AG09319 (cell line): ENCODE measurements around the gene PDK2.

ENCODE experiments used
- DNase-seq: peaks from one replicate; pipeline ENCODE4 v3.0.0-alpha.2; 2010; ENCODE audit warnings: low read depth; ENCODE audit errors: extremely low read depth
- TF ChIP-seq, protein P1 (sequence below): IDR thresholded peaks from 2 replicates; pipeline ENCODE4 v1.5.1; 2011; ENCODE audit warnings: low read depth, mild to moderate bottlenecking, inconsistent platforms, low read length, moderate library complexity

Gene PDK2

GRCh38 chr17:50118076-50118827, 23.1 kb downstream of the PDK2 start:
- no peak for DNase-seq
- TF ChIP-seq, protein P1, sequence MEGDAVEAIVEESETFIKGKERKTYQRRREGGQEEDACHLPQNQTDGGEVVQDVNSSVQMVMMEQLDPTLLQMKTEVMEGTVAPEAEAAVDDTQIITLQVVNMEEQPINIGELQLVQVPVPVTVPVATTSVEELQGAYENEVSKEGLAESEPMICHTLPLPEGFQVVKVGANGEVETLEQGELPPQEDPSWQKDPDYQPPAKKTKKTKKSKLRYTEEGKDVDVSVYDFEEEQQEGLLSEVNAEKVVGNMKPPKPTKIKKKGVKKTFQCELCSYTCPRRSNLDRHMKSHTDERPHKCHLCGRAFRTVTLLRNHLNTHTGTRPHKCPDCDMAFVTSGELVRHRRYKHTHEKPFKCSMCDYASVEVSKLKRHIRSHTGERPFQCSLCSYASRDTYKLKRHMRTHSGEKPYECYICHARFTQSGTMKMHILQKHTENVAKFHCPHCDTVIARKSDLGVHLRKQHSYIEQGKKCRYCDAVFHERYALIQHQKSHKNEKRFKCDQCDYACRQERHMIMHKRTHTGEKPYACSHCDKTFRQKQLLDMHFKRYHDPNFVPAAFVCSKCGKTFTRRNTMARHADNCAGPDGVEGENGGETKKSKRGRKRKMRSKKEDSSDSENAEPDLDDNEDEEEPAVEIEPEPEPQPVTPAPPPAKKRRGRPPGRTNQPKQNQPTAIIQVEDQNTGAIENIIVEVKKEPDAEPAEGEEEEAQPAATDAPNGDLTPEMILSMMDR, result no peak

DNA sequence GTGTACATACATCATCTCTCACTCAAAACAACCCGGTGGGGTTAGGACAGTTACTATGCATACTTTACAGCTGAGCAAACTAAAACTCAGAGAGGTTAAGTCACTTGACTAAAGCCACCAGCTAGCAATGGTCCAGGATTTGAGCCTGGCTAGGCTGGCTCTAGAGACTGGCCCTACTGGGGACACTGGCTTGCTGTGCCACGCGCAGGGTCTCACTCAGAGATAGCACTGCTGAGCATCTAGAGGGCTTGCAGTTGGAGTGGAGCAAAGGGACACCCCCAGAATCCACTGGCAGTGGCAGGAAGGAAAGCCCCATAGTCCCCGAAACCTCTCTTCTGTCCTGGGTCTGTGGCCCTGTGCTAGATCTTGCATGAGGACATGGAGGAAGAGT, 23.7 kb downstream of the PDK2 start:
- no peak for DNase-seq
- TF ChIP-seq, protein P1, result no peak

DNA sequence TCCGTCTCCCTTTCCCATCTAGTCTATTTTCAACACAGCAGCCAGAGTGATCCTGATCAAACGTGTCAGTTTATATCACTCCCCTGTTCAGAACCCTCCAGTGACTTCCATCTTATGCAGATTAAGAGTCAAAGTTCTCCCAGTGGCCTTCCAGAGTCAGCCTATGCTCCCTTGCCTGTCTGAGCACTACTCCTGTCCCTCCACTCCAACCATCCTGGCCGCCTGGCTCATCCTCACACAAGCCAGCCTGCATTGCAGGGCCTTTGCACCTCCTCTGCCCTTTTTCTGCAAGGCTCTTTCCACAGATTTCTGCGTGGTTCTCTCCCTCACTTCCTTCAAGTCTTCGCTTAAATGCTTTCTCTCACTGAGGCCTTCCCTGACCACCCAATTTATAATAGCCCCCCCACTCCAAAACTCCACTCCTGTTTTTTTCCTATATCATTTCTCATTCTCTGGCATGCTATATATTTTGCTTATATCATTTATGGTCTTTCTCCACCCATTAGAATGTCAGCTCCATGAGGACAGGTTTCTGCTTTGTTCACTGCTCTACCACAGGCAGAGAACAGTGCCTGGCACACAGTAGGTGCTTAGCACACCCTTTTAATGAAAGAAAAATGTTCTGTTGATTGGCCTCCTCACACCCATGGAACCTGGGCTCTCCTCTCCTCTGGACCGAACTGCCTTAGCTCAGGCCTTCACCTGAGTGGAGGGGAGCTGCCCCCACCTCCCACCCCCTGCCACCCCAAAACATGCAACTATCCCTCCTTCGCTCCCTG, 25.5 kb downstream of the PDK2 start:
- no peak for DNase-seq
- TF ChIP-seq, protein P1, result no peak

DNA sequence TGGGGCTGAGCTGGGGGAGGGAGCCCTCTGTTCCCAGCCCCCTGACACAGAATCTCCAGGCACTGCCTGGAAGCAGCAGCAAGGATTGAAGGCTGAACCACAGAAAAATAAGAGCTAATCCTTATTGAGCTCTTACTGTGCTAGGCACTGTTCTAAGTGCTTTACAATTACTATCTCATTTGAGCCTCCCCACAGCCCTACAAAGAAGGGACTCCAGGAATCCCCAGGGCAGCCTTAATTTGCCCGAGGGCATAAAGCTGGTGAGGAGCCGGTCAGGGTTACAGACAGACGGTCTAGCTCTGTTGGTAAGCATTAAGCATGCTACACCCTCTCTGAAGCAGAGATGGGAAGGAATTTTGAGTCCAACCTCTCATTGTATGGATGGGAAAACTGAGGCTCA, 27.8 kb downstream of the PDK2 start:
- TF ChIP-seq, protein P1, result no peak
- DNase-seq, result no peak

GRCh38 chr17:50123649-50124349, 28.6 kb downstream of the PDK2 start:
- no peak for DNase-seq
- TF ChIP-seq, protein P1, result no peak

GRCh38 chr17:50125420-50125997, 30.4 kb downstream of the PDK2 start:
- TF ChIP-seq, protein P1, result no peak

More at GRCh38 chr17:50125420-50125997, 30.4 kb downstream of the PDK2 start:
- DNase-seq, result no peak
